ENCODE measurements around the gene COL9A3.

DNA sequence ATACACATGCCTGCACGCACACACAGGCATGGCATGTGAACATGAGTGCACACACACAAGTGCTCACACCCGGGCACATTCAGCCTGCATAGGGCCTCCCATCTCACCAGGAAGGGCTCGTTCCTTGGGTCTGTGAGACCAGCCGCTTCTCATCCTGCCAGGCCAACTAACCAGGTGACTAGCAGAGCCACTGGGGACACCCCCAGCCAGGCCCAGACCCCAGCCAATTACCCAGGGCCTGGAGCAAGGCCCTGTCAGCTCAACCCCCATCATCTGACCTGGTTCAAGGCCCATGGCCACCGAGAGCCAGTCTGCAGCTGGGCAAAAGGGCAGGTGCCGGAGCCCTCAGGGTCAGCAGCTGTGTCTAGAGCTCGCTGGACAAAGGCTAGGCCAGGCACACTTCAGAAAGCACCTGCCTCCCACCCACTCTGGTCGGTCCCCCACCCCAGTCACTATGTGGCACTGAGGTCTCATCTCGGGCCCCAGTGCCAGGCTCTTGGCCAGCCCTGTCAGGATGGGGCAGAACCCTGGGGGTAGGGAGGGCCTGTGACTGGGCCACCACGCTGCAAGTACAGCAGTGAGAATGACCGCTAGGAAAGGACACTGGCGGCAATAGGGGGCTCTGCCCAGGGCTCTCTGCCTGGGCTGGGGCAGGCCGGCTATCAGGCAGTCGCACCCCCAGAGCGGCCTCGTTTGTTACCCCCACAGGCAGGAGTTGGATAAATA, 47.3 kb upstream of the COL9A3 start:
- TF ChIP-seq CTCF (IDR thresholded peaks at IDR 0.05) (no peak), POLR2A (IDR thresholded peaks at IDR 0.05; ENCODE audit: low read depth) (no peak), EP300 (IDR thresholded peaks at IDR 0.05) (no peak), POLR2AphosphoS5 (IDR thresholded peaks at IDR 0.05) (no peak)

All from esophagus muscularis mucosa (tissue), 4 donors.